Measurements from ENCODE around the gene ACTR3. TPM values are rescaled to one million over a fixed set of nuclear protein-coding genes. Genes with fewer than 3 reads are reported as not detected.

Gene ACTR3
- 152 and 157 TPM in 2 replicates for total RNA-seq

DNA sequence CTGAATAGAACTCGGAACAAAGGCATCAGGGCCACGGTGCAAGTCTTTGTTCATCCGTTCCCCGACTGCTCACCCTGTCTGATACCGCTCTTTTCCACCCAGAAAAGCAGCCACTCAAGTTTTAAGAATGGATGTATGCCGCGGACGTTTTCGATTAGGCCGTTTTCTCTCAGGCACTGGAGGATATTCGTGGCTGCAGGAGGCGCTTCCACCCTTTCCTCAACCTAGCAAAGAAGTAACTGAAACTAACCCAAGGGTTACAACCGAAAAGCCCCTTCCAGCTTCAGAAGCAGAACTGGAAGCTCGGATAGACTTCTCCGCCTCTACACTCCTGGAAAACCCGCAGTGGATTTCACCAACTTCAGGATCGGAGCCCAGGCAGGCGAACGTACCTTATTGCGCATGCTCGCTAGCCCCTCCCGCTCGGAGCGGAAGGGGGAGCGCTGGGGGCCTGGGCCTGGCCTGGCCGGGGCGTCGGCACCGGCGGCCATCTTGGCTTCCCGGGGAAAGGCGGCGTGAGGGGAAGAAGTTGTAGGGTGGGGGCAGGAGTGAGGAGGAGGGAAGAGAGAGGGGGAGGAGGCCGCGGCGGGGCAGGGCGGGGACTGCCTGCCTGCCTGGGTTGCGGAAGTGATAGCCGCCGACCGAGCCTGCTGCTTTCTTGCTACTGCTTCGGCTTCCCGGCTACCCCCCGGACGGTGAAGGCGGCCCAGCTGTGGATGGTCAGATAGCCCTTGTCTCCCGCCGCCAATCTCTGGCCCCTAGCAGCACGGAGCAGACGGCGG is at the start of gene ACTR3:
Gene ACTR3 (plus strand): TSS at position 619 of the 782 bp plus-strand sequence. CDS start 191 bp downstream, outside the sequence.

Other genes with a start within 250 kb of the ACTR3 start
- 30.1 and 31.4 TPM in 2 replicates for gene SLC35F5, start 133.4 kb upstream of the ACTR3 start, total RNA-seq